SK-N-SH treated with all-trans-retinoic acid at 6 μM for 48 hours (cell line): ENCODE data around the gene RAP2B.
"Not testable (repeated sequence)": the region's sequence is repeated elsewhere in the genome, so short reads cannot be mapped to it uniquely, and the experiment has no call there.

ENCODE experiments used
- ATAC-seq: fragments of 200-7000 bp; cut with Tn5 transposase; 3 replicates; pipeline ENCODE4 v1.9.1; 2020; ENCODE audit warnings: mild to moderate bottlenecking, moderate library complexity
- ARNTL ChIP-seq: fragments of 450-650 bp; formaldehyde crosslinking; IDR thresholded peaks from 2 replicates; pipeline ENCODE4 v1.5.0; 2020; ENCODE audit warnings: low read depth, mild to moderate bottlenecking, moderate library complexity, borderline replicate concordance
- BACH2 ChIP-seq: fragments of 250-450 bp; sonication (Bioruptor Pico); IDR thresholded peaks from 2 replicates; pipeline ENCODE4 v1.9.0; 2021; ENCODE audit warnings: mild to moderate bottlenecking, borderline replicate concordance
- CSDC2 ChIP-seq: fragments of 250-450 bp; sonication (Bioruptor Pico); IDR thresholded peaks from 2 replicates; pipeline ENCODE4 v1.5.0; 2020; ENCODE audit warnings: mild to moderate bottlenecking, moderate library complexity
- ESRRG ChIP-seq: fragments of 250-450 bp; sonication (Bioruptor Pico); IDR thresholded peaks from 2 replicates; pipeline ENCODE4 v1.6.1; 2021; ENCODE audit warnings: mild to moderate bottlenecking
- GLIS3 ChIP-seq: fragments of 250-450 bp; sonication (Bioruptor Pico); IDR thresholded peaks from 2 replicates; pipeline ENCODE4 v1.5.0; 2020; ENCODE audit warnings: mild to moderate bottlenecking, moderate library complexity
- ISL1 ChIP-seq: fragments of 250-450 bp; sonication (Bioruptor Pico); IDR thresholded peaks from 2 replicates; pipeline ENCODE4 v2.1.2; 2022; ENCODE audit warnings: mild to moderate bottlenecking, moderate library complexity
- OSR1 ChIP-seq: fragments of 250-450 bp; sonication (Bioruptor Pico); IDR thresholded peaks from 2 replicates; pipeline ENCODE4 v1.8.0; 2022; ENCODE audit warnings: moderate library complexity, mild to moderate bottlenecking, inconsistent platforms
- PPARA ChIP-seq: fragments of 250-450 bp; sonication (Bioruptor Pico); IDR thresholded peaks from 2 replicates; pipeline ENCODE4 v1.5.0; 2020; ENCODE audit warnings: mild to moderate bottlenecking, borderline replicate concordance
- RARB ChIP-seq: fragments of 250-450 bp; sonication (Bioruptor Pico); IDR thresholded peaks from 2 replicates; pipeline ENCODE4 v1.8.0; 2021; ENCODE audit warnings: mild to moderate bottlenecking, moderate library complexity
- TCF4 ChIP-seq: fragments of 250-450 bp; sonication (Bioruptor Pico); IDR thresholded peaks from 2 replicates; pipeline ENCODE4 v1.8.0; 2021; ENCODE audit warnings: mild to moderate bottlenecking, moderate library complexity, borderline replicate concordance
- TOX ChIP-seq: fragments of 250-450 bp; sonication (Bioruptor Pico); IDR thresholded peaks from 2 replicates; pipeline ENCODE4 v1.8.0; 2021; ENCODE audit warnings: mild to moderate bottlenecking, moderate library complexity, borderline replicate concordance
- ZC3H10 ChIP-seq: fragments of 250-450 bp; sonication (Bioruptor Pico); IDR thresholded peaks from 2 replicates; pipeline ENCODE4 v1.5.1; 2021; ENCODE audit warnings: mild to moderate bottlenecking, moderate library complexity
- ZFP3 ChIP-seq: fragments of 250-450 bp; sonication (Bioruptor Pico); IDR thresholded peaks from 2 replicates; pipeline ENCODE4 v1.5.0; 2020; ENCODE audit warnings: mild to moderate bottlenecking, moderate library complexity
- ZFP30 ChIP-seq: fragments of 450-650 bp; formaldehyde crosslinking; IDR thresholded peaks from 2 replicates; pipeline ENCODE4 v1.5.0; 2022; ENCODE audit warnings: mild to moderate bottlenecking, moderate library complexity
- ZNF565 ChIP-seq: fragments of 450-650 bp; formaldehyde crosslinking; conservative IDR thresholded peaks from 2 replicates; pipeline ENCODE4 v1.5.0; 2020; ENCODE audit warnings: low read depth, mild to moderate bottlenecking, moderate library complexity
- ZNF8 ChIP-seq: fragments of 450-650 bp; formaldehyde crosslinking; IDR thresholded peaks from 2 replicates; pipeline ENCODE4 v1.5.0; 2020; ENCODE audit warnings: mild to moderate bottlenecking, moderate library complexity
- TF ChIP-seq, protein P1 (sequence below): fragments of 250-450 bp; sonication (Bioruptor Pico); IDR thresholded peaks from 2 replicates; pipeline ENCODE4 v1.5.0; 2020; ENCODE audit warnings: mild to moderate bottlenecking, moderate library complexity
- TF ChIP-seq, protein P2 (sequence below): fragments of 250-450 bp; sonication (Bioruptor Pico); IDR thresholded peaks from 2 replicates; pipeline ENCODE4 v1.8.0; 2021; ENCODE audit warnings: low read depth, mild to moderate bottlenecking, moderate library complexity, borderline replicate concordance
- TF ChIP-seq, protein P3 (sequence below): fragments of 250-450 bp; sonication (Bioruptor Pico); IDR thresholded peaks from 2 replicates; pipeline ENCODE4 v1.5.1; 2020; ENCODE audit warnings: low read depth, mild to moderate bottlenecking, moderate library complexity
- TF ChIP-seq, protein P4 (sequence below): fragments of 250-450 bp; sonication (Bioruptor Pico); IDR thresholded peaks from 2 replicates; pipeline ENCODE4 v1.5.1; 2021; ENCODE audit warnings: mild to moderate bottlenecking, moderate library complexity
- TF ChIP-seq, protein P5 (sequence below): fragments of 250-450 bp; sonication (Bioruptor Pico); IDR thresholded peaks from 2 replicates; pipeline ENCODE4 v1.8.0; 2020; ENCODE audit warnings: mild to moderate bottlenecking, moderate library complexity, borderline replicate concordance

The RAP2B gene

DNA sequence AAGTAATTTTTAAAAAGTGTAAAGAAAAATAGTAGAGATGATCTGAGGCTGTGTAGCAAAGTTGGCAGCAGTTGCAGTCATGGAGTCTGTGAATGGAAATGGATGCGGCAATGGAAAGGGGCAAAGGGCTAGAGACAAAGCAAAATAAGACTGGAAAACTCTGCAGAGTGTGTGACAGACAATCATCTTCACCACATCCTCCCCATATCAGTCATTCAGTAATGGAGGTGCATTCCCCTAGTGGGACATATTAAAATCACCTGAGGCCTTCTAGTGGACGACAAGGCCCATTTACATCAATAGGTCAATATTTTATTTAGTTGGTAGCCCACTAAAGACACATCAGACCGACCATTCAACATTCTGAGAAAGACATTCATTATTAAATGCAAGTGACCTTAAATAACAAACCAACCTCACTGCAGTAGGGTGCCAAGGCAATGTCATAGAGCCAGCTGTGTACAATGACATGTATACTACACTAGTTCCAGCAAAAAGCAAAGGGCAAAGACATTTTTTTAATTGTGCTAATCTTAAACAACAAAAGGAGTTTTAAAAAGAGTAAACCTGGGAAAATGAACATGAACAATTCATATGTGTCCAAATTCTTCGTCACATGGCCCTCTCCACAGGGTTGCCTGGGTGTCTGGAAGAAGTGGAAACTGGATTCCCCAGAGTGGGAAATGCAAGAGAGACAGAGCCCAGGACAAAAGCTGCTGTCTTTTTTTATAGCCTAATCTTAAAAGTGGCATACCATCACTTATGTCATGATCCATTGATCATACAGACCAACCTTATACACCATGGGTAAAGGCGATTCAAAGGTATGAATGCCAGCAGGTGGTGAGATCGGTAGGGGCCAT is 15.6 kb upstream of the RAP2B start:
- ATAC-seq: no peak
- TF ChIP-seq ESRRG (CRISPR knock-in tag) (no peak), GLIS3 (no peak), TOX (CRISPR knock-in tag) (no peak)
- TF ChIP-seq, protein P1, sequence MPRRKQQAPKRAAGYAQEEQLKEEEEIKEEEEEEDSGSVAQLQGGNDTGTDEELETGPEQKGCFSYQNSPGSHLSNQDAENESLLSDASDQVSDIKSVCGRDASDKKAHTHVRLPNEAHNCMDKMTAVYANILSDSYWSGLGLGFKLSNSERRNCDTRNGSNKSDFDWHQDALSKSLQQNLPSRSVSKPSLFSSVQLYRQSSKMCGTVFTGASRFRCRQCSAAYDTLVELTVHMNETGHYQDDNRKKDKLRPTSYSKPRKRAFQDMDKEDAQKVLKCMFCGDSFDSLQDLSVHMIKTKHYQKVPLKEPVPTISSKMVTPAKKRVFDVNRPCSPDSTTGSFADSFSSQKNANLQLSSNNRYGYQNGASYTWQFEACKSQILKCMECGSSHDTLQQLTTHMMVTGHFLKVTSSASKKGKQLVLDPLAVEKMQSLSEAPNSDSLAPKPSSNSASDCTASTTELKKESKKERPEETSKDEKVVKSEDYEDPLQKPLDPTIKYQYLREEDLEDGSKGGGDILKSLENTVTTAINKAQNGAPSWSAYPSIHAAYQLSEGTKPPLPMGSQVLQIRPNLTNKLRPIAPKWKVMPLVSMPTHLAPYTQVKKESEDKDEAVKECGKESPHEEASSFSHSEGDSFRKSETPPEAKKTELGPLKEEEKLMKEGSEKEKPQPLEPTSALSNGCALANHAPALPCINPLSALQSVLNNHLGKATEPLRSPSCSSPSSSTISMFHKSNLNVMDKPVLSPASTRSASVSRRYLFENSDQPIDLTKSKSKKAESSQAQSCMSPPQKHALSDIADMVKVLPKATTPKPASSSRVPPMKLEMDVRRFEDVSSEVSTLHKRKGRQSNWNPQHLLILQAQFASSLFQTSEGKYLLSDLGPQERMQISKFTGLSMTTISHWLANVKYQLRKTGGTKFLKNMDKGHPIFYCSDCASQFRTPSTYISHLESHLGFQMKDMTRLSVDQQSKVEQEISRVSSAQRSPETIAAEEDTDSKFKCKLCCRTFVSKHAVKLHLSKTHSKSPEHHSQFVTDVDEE (CRISPR knock-in tag): no peak

DNA sequence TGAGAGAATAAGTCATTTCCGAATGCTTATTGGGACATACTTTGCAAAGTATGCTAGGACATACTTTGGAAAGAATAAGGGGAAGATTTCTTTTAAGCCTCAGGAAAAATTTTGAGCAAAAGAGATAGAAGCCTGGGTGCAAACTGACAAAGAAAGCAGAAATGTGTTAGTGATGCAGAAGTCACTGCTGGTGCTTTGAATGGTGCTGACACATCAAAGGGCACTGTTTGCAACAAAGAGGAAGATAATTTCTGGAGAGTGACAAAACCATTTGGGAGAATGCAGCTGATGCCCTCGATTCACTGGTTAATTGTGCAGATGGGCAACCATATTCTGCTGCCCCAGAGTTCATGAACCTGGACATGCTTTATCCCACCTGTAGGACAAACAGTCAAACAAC is 11.0 kb upstream of the RAP2B start:
- TF ChIP-seq, protein P2, sequence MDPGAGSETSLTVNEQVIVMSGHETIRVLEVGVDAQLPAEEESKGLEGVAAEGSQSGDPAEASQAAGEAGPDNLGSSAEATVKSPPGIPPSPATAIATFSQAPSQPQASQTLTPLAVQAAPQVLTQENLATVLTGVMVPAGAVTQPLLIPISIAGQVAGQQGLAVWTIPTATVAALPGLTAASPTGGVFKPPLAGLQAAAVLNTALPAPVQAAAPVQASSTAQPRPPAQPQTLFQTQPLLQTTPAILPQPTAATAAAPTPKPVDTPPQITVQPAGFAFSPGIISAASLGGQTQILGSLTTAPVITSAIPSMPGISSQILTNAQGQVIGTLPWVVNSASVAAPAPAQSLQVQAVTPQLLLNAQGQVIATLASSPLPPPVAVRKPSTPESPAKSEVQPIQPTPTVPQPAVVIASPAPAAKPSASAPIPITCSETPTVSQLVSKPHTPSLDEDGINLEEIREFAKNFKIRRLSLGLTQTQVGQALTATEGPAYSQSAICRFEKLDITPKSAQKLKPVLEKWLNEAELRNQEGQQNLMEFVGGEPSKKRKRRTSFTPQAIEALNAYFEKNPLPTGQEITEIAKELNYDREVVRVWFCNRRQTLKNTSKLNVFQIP (CRISPR knock-in tag): no peak
- TF ChIP-seq OSR1 (no peak), ZC3H10 (CRISPR knock-in tag) (no peak), PPARA (no peak), ESRRG (CRISPR knock-in tag) (no peak), CSDC2 (CRISPR knock-in tag) (no peak), RARB (CRISPR knock-in tag) (no peak), ZFP3 (CRISPR knock-in tag) (no peak), ARNTL (CRISPR knock-in tag) (no peak), ZNF8 (CRISPR knock-in tag) (no peak), ZFP30 (CRISPR knock-in tag) (no peak), TCF4 (CRISPR knock-in tag) (no peak), BACH2 (no peak), GLIS3 (no peak), ISL1 (CRISPR knock-in tag) (no peak)
- TF ChIP-seq, protein P3, sequence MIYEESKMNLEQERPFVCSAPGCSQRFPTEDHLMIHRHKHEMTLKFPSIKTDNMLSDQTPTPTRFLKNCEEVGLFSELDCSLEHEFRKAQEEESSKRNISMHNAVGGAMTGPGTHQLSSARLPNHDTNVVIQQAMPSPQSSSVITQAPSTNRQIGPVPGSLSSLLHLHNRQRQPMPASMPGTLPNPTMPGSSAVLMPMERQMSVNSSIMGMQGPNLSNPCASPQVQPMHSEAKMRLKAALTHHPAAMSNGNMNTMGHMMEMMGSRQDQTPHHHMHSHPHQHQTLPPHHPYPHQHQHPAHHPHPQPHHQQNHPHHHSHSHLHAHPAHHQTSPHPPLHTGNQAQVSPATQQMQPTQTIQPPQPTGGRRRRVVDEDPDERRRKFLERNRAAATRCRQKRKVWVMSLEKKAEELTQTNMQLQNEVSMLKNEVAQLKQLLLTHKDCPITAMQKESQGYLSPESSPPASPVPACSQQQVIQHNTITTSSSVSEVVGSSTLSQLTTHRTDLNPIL (CRISPR knock-in tag): no peak
- TF ChIP-seq, protein P4, sequence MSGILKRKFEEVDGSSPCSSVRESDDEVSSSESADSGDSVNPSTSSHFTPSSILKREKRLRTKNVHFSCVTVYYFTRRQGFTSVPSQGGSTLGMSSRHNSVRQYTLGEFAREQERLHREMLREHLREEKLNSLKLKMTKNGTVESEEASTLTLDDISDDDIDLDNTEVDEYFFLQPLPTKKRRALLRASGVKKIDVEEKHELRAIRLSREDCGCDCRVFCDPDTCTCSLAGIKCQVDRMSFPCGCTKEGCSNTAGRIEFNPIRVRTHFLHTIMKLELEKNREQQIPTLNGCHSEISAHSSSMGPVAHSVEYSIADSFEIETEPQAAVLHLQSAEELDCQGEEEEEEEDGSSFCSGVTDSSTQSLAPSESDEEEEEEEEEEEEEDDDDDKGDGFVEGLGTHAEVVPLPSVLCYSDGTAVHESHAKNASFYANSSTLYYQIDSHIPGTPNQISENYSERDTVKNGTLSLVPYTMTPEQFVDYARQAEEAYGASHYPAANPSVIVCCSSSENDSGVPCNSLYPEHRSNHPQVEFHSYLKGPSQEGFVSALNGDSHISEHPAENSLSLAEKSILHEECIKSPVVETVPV (CRISPR knock-in tag): no peak
- ATAC-seq: no peak

DNA sequence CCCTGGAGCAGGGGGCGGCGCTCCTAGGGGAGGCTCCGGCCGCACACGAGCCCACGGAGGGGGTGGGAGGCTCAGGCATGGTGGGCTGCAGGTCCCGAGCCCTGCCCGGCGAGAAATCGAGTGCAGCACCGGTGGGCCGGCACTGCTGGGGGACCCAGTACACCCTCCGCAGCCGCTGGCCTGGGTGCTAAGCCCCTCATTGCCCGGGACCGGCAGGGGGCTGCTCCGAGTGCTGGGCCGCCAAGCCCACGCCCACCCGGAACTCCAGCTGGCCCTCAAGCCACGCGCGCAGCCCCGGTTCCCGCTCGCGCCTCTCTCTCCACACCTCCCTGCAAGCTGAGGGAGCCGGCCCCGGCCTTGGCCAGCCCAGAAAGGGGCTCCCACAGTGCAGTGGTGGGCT is 6.2 kb upstream of the RAP2B start:
- not testable (repeated sequence) for ATAC-seq

DNA sequence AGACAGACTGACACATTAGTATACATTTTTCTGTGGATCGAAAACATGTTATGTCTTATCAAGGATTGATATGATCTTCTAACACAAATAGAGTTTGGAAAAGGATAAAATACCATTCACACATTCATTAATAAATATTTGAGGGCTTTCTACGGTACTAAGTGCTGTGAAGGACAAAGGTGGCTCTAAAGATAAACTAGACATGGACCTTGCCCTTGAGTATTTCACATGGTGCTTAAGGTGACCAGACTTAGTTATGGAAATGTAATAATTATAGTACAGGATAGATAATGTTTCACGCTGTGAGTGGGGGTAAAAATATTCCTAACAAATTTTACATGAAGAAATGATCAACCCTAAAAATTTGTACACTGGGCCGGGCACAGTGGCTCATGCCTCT is 3.8 kb upstream of the RAP2B start:
- no peak for ATAC-seq
- TF ChIP-seq ISL1 (CRISPR knock-in tag) (no peak), BACH2 (no peak), ZNF565 (CRISPR knock-in tag) (no peak), ZC3H10 (CRISPR knock-in tag) (no peak), TCF4 (CRISPR knock-in tag) (no peak), PPARA (no peak), ZNF8 (CRISPR knock-in tag) (no peak), CSDC2 (CRISPR knock-in tag) (no peak), ESRRG (CRISPR knock-in tag) (no peak), TOX (CRISPR knock-in tag) (no peak), GLIS3 (no peak), ZFP3 (CRISPR knock-in tag) (no peak)
- TF ChIP-seq, protein P2 (CRISPR knock-in tag): no peak
- TF ChIP-seq, protein P5, sequence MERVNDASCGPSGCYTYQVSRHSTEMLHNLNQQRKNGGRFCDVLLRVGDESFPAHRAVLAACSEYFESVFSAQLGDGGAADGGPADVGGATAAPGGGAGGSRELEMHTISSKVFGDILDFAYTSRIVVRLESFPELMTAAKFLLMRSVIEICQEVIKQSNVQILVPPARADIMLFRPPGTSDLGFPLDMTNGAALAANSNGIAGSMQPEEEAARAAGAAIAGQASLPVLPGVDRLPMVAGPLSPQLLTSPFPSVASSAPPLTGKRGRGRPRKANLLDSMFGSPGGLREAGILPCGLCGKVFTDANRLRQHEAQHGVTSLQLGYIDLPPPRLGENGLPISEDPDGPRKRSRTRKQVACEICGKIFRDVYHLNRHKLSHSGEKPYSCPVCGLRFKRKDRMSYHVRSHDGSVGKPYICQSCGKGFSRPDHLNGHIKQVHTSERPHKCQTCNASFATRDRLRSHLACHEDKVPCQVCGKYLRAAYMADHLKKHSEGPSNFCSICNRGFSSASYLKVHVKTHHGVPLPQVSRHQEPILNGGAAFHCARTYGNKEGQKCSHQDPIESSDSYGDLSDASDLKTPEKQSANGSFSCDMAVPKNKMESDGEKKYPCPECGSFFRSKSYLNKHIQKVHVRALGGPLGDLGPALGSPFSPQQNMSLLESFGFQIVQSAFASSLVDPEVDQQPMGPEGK (CRISPR knock-in tag): no peak
- TF ChIP-seq, all 23 proteins: peak for 0
